ENCODE measurements around the gene TUBGCP3. TPM values are rescaled to one million over a fixed set of nuclear protein-coding genes. Genes with fewer than 3 reads are reported as not detected.

The TUBGCP3 gene
- total and polyA plus RNA-seq, 9 of the 15 experiments (the other 6 are each of a cell fraction or from before 2014, with no cell fraction given) = 3.0 to 24.8 (median 15.2) TPM

DNA sequence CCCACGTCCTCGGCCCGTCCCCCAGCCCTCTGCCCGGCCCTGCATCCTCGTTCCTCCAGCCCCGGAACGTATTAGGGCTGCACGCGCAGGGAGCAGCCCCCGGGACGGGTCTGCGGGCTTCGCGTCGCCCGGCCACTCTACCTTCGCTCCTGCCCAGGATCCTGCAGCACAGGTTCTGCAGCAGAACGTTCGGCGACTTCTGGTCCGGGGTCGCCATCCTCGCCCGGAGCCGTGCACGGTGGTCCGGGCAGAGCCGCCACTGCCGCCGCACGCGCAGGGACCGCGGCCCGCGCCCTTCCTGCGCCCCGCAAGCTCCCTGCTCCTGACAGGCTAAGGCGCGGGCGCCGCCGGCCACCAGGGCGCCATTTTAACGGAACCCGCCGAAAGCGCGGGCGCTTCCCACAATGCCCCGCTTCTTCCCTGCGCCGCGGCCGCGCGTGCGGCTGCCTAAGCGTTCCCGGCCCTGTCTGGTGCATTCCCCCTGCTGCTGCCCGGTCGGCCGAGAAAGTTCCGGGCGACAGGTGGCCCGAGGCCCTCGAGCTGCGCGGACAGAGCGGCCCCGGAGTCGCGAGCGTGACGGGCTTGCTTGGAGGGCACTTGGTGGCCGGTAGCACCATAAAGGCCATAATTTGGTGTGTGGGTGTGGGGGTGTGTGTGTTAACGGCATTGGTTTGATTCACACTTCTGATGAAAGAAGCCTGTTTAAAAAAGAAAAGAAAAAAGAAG, at the start of gene TUBGCP3 (continued):
- TF ChIP-seq ESRRB (CRISPR knock-in tag; IDR thresholded peaks at IDR 0.05; ENCODE audit: borderline replicate concordance) (no peak), RNF2 (IDR thresholded peaks at IDR 0.05) (peak; percentile 84; the same call in 1 of the 2 replicates), ZNF57 (CRISPR knock-in tag; IDR thresholded peaks at IDR 0.05) (no peak), ASH1L (IDR thresholded peaks at IDR 0.05; ENCODE audit: borderline replicate concordance, low read depth, partially characterized antibody) (no peak), CBFA2T3 (IDR thresholded peaks at IDR 0.05) (no peak), ZNF644 (tag; IDR thresholded peaks at IDR 0.05; ENCODE audit: low read depth) (no peak), JUNB (CRISPR knock-in tag; conservative IDR thresholded peaks at IDR 0.05) (0 out of 2 replicates have a peak, but pooled peaks have one; percentile 28), E2F8 (IDR thresholded peaks at IDR 0.05; ENCODE audit: low read depth, partially characterized antibody) (peak; percentile 54), ZNF263 (CRISPR knock-in tag; IDR thresholded peaks at IDR 0.05; ENCODE audit: borderline replicate concordance) (no peak), MAFF (IDR thresholded peaks at IDR 0.05; ENCODE audit: low read length) (no peak), POLR2H (tag; IDR thresholded peaks at IDR 0.05; ENCODE audit: low read depth) (peak; percentile 67; the same call in 1 of the 2 replicates), ZNF232 (CRISPR knock-in tag; IDR thresholded peaks at IDR 0.05) (no peak), RFX7 (CRISPR knock-in tag; IDR thresholded peaks at IDR 0.05) (0 out of 2 replicates have a peak, but pooled peaks have one; percentile 28), TFAM (CRISPR knock-in tag; conservative IDR thresholded peaks at IDR 0.05) (no peak), ERF (CRISPR knock-in tag; IDR thresholded peaks at IDR 0.05) (no peak), NR2C2 (CRISPR knock-in tag; IDR thresholded peaks at IDR 0.05) (no peak), NR2C2 (tag; IDR thresholded peaks at IDR 0.05) (peak; percentile 52; the same call in 1 of the 2 replicates), MTA3 (IDR thresholded peaks at IDR 0.05; ENCODE audit: borderline replicate concordance) (peak; percentile 77; the same call in 1 of the 2 replicates), ARID1B (IDR thresholded peaks at IDR 0.05) (no peak), ZNF311 (CRISPR knock-in tag; IDR thresholded peaks at IDR 0.05) (no peak), ZNF3 (CRISPR knock-in tag; IDR thresholded peaks at IDR 0.05) (no peak), THAP7 (CRISPR knock-in tag; IDR thresholded peaks at IDR 0.05) (peak; percentile 86; the same call in 1 of the 2 replicates), CEBPZ (IDR thresholded peaks at IDR 0.05; ENCODE audit: borderline replicate concordance, low read depth, low read length) (no peak)
